Measurements from ENCODE around the gene CPED1.

DNA sequence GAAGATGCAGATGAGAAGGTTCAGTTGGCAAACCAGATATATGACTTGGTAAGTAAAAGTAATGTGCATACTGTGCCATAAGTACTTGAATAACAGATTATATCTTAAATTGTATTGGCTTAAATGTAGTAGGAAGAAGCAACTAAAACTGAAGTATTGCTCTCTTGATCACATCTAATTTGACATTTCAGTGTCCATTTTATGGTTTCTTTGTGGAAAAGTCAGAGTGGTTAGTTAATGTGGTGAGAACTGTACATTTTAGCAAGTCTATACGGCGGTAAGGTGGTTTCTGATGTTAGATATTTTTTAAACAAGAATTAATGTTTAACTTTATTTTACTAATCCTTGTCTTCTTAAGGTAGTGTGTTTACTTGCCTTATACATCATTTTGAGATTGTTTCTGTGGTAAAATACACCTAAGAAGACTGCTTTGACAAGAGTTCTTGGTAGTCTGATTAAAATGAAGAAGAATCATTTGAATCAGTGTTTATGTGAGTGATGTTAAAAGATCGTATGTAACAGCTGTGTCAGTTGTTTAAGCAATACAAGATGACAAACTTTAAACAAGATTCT is 32.8 kb upstream of the CPED1 start:
- TF ChIP-seq, protein P1, sequence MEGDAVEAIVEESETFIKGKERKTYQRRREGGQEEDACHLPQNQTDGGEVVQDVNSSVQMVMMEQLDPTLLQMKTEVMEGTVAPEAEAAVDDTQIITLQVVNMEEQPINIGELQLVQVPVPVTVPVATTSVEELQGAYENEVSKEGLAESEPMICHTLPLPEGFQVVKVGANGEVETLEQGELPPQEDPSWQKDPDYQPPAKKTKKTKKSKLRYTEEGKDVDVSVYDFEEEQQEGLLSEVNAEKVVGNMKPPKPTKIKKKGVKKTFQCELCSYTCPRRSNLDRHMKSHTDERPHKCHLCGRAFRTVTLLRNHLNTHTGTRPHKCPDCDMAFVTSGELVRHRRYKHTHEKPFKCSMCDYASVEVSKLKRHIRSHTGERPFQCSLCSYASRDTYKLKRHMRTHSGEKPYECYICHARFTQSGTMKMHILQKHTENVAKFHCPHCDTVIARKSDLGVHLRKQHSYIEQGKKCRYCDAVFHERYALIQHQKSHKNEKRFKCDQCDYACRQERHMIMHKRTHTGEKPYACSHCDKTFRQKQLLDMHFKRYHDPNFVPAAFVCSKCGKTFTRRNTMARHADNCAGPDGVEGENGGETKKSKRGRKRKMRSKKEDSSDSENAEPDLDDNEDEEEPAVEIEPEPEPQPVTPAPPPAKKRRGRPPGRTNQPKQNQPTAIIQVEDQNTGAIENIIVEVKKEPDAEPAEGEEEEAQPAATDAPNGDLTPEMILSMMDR (IDR thresholded peaks at IDR 0.05): no peak
- TF ChIP-seq CREB1 (CRISPR knock-in tag; IDR thresholded peaks at IDR 0.05): no peak
- TF ChIP-seq ESRRA (CRISPR knock-in tag; IDR thresholded peaks at IDR 0.05; ENCODE audit: borderline replicate concordance): no peak
- TF ChIP-seq, protein P2, sequence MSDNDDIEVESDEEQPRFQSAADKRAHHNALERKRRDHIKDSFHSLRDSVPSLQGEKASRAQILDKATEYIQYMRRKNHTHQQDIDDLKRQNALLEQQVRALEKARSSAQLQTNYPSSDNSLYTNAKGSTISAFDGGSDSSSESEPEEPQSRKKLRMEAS (CRISPR knock-in tag; IDR thresholded peaks at IDR 0.05): no peak
- TF ChIP-seq, protein P3, sequence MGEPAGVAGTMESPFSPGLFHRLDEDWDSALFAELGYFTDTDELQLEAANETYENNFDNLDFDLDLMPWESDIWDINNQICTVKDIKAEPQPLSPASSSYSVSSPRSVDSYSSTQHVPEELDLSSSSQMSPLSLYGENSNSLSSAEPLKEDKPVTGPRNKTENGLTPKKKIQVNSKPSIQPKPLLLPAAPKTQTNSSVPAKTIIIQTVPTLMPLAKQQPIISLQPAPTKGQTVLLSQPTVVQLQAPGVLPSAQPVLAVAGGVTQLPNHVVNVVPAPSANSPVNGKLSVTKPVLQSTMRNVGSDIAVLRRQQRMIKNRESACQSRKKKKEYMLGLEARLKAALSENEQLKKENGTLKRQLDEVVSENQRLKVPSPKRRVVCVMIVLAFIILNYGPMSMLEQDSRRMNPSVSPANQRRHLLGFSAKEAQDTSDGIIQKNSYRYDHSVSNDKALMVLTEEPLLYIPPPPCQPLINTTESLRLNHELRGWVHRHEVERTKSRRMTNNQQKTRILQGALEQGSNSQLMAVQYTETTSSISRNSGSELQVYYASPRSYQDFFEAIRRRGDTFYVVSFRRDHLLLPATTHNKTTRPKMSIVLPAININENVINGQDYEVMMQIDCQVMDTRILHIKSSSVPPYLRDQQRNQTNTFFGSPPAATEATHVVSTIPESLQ (CRISPR knock-in tag; IDR thresholded peaks at IDR 0.05): no peak
- TF ChIP-seq ZNF396 (CRISPR knock-in tag; IDR thresholded peaks at IDR 0.05; ENCODE audit: borderline replicate concordance): no peak
- no peak for TF ChIP-seq TEAD4 (CRISPR knock-in tag; IDR thresholded peaks at IDR 0.05)
- no peak for TF ChIP-seq JUN (CRISPR knock-in tag; IDR thresholded peaks at IDR 0.05)
- TF ChIP-seq SP1 (CRISPR knock-in tag; conservative IDR thresholded peaks at IDR 0.05): no peak
- no peak for TF ChIP-seq IRF2 (CRISPR knock-in tag; IDR thresholded peaks at IDR 0.05; ENCODE audit: borderline replicate concordance, low read depth)
- no peak for TF ChIP-seq ATF1 (CRISPR knock-in tag; IDR thresholded peaks at IDR 0.05)

All from WTC11 (cell line).